Stimulated activated CD4-positive, alpha-beta T cell treated with anti-CD3 and anti-CD28 coated beads, Interleukin-15, amount 100 ng/mL, for 24 hours (primary cell): Measurements from ENCODE around the gene HIRIP3.
"Not testable (repeated sequence)": the region's sequence is repeated elsewhere in the genome, so short reads cannot be mapped to it uniquely, and the experiment has no call there.

Experiments used
- DNase-seq: peaks from one replicate; pipeline ENCODE4 v3.0.0-alpha.2; 2020

HIRIP3 gene

GRCh38 chr16:29982560-29983419, 12.6 kb downstream of the HIRIP3 start:
- no peak for DNase-seq

- DNase-seq = no peak
These were observed 16.7 kb downstream of the HIRIP3 start for GRCh38 chr16:29978564-29979270.

- DNase-seq = no peak
These were observed 17.3 kb downstream of the HIRIP3 start for GRCh38 chr16:29978081-29978480.

GRCh38 chr16:29977063-29977825, 18.2 kb downstream of the HIRIP3 start:
- DNase-seq = no peak

DNA sequence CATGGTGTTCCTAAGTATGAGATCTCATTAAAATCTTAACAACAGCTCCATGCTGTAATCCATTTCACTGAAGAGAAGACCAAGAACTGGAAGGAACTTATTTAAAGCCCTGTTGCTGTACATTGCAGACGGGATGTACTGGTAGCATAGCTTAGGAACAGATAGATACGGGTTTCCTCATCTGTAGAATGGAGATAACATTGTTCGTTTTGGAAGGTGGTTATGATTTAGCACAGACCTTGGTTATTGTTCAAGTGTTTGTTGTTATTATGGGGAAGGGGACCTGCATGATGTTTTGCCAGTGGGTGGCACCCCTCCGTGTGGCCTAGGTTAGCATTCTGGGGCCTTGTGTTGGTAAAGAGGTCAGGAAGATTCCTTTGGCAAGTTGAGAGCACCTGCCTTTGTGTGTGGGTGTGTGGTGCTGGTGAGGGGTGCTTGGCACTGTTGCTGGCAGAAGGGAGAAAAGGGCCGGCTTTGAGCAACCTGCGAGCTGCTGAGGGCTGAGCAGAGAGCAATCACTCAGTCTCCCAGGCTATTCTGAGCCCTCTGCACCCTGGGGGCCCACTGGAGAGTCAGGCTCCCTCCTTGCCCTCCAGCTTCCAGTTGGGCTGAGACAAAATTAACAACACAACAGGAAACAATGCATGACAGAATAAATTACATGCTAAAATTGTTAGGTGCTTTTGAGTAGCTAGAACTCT, 19.5 kb downstream of the HIRIP3 start:
- no peak for DNase-seq

DNA sequence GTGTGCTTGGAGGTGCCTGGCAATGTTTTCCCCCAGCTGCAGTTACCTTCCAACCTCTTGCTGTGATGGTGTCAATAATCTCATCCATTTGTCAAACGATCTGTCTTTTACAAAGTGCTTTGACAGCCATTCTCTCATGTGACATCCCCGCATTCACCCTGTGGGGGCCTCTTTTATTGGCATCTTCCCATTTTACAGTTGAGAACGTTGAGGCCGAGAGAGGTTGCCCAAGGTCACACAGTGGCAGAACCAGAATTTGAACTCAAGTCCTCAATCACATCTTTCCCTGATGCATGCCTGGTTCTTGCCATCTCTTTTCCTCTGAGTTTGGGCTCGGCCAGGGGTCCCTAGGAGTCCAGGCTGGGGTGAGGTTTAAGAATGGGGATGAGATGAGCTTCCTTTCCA, 20.3 kb downstream of the HIRIP3 start:
- no peak for DNase-seq

GRCh38 chr16:29974291-29975133, 20.9 kb downstream of the HIRIP3 start:
- DNase-seq = peak; percentile 27

DNA sequence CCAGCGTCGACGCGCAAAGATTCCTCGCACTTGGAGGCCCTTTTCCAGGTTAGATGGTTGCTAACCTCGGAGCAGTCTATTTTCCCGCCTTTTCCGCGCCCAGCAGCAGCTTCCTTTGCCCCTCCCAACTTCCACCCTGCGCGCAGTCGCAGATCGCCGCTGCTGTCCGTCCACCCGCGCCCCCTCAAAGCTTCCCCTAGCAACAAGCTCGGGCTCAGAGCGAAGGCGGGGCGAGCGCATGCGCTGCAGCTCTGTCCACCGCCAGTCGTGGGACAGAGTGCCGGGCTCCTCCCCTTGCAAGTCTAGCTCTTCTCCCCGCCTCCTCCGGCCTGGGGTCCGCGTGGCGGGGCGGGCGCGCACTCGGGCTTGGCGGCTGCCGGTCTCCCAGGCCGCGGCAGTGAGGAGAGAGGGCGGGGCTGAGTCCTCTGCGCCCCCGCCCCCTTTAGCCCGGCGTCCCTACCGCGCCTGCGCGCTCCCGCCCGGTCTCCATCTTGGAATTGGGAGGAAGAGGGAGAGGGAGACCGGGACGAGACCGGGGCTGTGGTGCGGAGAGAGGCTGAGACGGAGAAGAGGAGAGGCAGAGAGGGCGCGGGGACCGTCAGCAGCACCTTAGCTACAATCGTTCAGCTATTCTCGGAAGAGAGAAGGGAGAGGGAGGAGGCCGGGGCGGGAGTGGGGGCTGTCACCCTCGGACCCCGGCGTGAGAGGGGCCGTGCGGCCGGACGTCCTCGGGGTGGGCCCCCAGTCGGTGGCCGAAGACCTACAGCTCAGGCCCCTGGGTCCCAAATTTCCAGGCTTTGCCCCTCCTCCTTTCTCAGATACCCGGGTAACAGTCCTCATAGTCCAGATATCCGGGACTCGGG, 21.8 kb downstream of the HIRIP3 start, which contains the start of gene TAOK2:
Gene TAOK2 (plus strand): TSS at position 485 of the 863 bp plus-strand sequence. CDS start 3,905 bp downstream, outside the sequence.
- peak; percentile 98 for DNase-seq

DNA sequence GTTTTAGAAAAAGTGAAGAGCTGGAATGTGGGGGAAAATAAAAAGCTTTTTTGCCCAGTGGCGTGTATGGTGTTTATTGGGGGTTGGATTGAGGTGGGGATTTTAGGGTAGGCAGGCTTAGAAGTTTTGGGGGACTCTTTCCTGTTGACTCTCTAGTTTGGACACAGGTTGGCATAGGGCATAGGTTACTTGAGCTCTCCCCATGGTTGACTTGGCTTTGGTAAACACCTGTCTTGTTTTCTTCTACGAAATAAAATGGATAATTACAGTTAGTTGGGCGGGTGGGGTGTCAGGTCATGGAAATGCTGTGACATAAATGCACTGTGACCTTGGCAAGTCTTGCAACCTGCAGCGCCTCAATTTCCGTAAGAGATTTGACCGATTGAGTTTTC, 22.4 kb downstream of the HIRIP3 start:
- DNase-seq = no peak

GRCh38 chr16:29972500-29972899, 22.9 kb downstream of the HIRIP3 start:
- DNase-seq = no peak

- DNase-seq = no peak
These were observed 24.1 kb downstream of the HIRIP3 start for GRCh38 chr16:29971304-29971703.

GRCh38 chr16:29968205-29968604, 27.2 kb downstream of the HIRIP3 start:
- no peak for DNase-seq

DNA sequence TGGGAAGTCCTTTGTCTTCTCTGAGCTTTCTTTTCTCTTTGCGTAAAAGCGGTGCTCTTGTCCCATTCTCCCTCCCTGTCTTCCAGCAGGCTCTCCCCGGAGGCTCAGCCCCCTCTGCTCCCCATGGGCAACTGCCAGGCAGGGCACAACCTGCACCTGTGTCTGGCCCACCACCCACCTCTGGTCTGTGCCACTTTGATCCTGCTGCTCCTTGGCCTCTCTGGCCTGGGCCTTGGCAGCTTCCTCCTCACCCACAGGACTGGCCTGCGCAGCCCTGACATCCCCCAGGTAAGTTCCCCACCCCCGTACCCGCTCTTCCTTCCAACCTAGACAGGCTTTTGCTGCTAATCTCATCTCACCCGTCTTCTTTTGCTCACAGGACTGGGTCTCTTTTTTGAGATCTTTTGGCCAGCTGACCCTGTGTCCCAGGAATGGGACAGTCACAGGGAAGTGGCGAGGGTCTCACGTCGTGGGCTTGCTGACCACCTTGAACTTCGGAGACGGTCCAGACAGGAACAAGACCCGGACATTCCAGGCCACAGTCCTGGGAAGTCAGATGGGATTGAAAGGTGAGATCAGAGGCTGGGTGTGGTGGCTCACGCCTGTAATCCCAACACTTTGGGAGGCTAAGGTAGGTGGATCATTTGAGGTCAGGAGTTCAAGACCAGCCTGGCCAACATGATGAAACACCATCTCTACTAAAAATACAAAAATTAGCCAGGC, 32.2 kb downstream of the HIRIP3 start:
- DNase-seq = no peak

- DNase-seq = no peak
These were observed 32.9 kb downstream of the HIRIP3 start for GRCh38 chr16:29962344-29962994.

- DNase-seq = peak; percentile 94
These were observed 33.7 kb downstream of the HIRIP3 start, which contains the start of gene TMEM219 for GRCh38 chr16:29961479-29962343. TMEM219 (plus strand) TSS chr16:29962079; CDS start chr16:29963144, 1,065 bp downstream.

- DNase-seq = no peak
These were observed 34.3 kb downstream of the HIRIP3 start for GRCh38 chr16:29961127-29961478.

GRCh38 chr16:29959821-29960220, 35.6 kb downstream of the HIRIP3 start:
- not testable (repeated sequence) for DNase-seq

DNA sequence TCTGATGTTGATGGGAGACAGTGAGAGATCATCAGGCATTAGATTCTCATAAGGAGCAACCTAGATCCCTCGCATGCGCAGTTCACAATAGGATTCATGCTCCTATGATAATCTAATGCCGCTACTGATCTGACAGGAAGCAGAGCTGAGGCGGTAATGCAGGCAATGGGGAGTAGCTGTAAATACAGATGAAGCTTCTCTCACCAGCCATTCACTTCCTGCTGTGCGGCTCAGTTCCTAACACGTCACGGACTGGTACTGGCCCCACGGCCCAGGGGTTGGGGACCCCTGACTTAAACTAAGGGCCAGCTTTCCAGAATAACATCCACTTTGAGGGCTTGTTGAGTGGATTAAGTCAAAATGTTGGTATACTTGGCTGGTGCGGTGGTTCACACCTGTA, 36.1 kb downstream of the HIRIP3 start:
- no peak for DNase-seq
